Activated gamma-delta T cell (primary cell): ENCODE data around the gene MYF5.

Source experiments
- DNase-seq: peaks from one replicate; lab custom pipeline; 2025; lab: John Stamatoyannopoulos, UW

The MYF5 gene

GRCh38 chr12:80707830-80708258 lies 8.9 kb upstream of the MYF5 start:
- no peak for DNase-seq

DNA sequence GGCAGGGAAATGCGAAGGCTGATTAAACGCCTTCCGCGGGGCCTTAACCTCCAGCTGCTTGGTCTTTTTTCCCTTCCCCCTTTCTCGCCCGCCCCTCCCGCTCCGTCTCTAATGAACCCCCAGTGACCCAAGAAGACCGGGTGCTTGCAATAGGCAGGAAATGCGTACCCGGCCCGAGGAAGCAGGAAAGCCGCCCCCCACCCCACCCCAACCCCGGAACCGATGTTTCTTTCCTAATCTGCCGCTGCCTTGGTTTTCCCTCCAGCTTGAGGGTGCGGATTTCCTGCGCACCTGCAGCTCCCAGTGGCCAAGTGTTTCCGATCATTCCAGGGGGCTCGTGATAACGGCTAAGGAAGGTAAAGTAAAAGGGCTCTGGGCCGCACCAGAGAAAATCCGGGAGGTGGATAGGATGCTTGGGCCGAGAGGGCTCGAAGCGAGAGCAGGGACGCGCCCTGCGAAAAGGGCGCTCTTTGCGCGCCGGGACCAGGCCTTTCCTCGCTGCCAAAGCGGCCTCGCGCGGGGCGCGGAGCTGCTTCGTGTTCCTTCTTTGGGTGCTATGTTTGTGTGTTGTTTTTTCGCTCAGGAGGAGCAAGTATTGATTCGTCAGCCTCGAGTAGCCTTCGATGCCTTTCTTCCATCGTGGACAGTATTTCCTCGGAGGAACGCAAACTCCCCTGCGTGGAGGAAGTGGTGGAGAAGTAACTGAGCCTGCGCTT lies 8.3 kb upstream of the MYF5 start:
- no peak for DNase-seq

- no peak for DNase-seq
Observed at GRCh38 chr12:80708975-80709328, 7.8 kb upstream of the MYF5 start.

- no peak for DNase-seq
Observed at GRCh38 chr12:80709811-80710726, 6.6 kb upstream of the MYF5 start.

DNA sequence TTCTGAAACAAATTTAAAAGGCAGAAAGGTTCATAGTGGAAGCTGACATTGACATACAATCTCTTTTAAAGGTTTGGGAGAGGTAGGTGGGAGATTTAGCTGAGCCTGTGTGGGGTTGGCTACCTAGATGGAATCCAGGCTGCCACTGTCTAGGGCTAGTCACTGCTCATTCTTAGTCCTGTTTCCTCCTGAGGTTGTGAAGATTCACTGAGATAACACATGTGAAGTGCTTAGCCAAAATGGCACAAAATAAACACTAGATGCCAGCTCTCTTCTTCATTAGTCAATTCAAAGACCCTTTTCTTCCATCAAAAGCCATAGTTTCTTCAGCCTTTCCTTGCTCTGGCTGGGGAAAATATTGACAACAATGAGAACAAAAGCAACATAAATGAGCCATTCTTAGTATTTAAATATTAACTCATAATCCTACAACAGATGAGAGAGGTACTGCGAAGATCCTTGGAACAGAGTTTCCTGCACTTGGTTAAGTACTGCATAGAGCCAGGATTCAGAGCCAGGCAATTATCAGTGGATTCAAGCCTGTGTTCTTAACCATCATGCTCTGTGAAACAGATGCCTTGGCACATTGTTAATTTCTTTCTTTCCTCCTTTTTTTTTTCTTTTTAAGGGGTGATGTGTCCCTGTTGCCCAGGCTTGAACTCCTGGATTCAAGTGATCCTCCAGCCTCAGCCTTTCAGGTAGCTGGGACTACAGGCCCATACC lies 5.8 kb upstream of the MYF5 start:
- DNase-seq = no peak

DNA sequence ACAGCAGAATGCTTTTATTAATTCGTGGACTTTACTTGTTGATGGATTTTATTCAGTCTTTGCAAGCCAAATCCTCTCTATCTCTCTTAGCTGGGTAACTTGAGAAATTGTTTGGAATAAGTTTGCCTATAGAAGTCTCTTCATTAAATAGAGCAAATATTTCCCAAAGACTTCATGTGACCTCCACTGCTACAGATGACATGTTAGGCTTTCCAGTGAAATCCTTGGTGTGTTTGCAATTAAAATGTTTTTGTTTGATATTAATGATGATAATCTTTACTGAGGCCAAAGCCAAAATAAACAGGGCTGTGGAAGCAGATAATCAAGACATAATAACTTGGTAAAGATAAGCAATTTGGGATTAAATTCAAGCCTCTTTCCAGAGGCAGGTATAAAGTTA lies 4.8 kb upstream of the MYF5 start:
- DNase-seq = no peak

DNA sequence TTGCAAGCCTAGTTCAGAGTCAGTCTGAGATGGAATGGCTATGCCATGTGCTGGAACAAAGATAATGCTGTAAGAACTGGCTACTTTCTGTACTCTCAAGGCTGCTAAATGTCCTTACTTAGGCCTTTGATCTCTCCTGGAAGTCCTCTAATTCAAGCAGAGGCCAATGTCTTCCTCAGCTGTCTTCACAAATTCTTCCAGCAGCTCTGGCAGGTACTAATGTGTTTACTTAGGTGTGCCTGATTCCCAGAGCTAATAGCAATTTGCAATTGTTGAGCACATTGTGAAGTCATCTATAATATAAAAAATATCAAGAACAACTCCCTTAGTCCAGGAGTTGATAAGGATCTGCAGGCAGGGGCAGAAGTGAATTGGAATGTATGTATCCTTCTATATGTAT lies 3.8 kb upstream of the MYF5 start:
- DNase-seq = no peak

DNA sequence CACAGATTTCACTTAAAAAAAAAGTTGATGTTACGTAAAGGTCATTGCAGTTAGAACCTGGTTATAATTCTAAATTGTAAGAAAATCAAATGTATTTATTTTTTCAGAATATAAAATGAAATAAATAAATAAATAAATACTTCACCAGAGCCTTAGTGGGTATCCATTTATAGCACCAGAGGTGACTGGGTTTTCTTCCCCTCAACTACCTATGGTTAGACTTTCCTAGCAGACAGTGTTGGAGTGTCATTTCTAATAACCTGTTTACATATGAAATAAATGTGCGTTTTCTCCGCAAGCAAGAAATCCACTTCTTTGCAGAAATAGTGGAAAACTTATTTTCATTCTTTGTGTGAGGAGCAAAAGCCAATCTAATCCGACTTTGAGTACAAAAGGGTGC lies 3.3 kb upstream of the MYF5 start:
- no peak for DNase-seq

DNA sequence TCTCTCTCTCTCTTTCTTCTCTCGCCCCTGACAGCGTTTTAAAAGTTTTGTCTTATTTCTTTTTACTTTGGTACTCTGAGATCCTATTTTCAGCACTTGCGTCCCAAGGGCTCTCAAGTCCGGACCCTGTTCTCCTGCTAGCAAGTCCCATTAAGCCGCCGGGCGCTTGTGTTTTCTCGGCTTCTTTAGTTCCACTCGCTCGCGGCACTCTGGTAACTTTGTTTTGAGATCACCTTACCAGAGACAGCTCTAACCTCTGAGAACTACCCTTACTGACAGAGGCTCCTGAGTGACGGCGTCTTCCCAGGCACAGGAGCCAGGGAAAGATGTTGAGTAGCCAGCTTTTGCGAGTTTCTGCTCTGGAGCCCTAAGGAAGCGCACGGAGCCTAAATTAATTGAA lies 2.7 kb upstream of the MYF5 start:
- no peak for DNase-seq

- DNase-seq = no peak
Observed at GRCh38 chr12:80714846-80715245, 1.9 kb upstream of the MYF5 start.

DNA sequence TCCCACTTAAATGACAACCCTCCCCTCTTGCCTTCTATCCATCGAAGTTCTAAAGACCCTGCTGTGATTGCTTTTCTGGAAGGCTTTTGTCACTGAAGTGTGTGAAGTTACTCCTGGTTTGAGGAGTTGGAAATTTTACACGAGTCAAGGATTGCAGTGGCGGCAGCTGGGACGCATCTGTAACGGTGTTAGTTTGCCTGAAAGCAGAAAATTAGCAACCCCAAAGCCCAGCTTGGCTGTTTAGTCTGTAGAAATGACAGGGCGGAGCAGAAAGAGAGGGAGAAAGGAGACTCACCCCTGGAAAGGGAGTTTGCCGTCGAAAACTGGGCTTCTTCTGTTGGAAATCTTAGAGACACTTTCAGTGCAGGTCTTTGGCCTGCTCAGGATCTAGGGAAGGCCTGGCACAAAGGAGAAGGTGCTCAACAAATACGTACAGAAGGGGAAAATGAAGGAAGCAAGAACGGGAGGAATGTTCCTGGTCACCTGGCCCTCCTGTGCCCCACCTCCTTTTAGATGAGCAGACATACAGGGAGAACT lies 931 bp upstream of the MYF5 start:
- DNase-seq = no peak

GRCh38 chr12:80717856-80718255 lies 1.1 kb downstream of the MYF5 start:
- DNase-seq = no peak

DNA sequence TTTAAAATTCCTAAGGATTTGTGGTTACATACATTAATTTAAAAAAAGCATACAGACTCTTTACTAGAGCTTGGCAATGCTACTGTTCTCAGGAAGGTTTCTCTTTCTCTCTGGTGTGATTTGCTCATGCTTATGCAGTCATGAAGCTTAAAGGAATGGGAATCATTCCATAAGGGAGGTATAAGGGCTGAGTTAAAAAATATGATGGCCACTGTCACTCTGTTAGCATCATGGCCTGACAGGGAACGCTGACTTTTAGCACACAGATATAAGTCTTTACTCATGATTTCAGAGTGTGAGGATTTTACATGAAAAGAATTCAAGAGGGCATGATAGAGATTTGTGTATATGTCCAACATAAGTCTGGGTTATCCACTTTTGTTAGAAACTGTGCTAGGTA lies 3.8 kb downstream of the MYF5 start:
- no peak for DNase-seq

GRCh38 chr12:80721326-80721725 lies 4.6 kb downstream of the MYF5 start:
- no peak for DNase-seq

- DNase-seq = no peak
Observed at GRCh38 chr12:80745851-80746505, 29.3 kb downstream of the MYF5 start.

GRCh38 chr12:80747800-80748199 lies 31.1 kb downstream of the MYF5 start:
- no peak for DNase-seq

GRCh38 chr12:80749456-80749855 lies 32.7 kb downstream of the MYF5 start:
- DNase-seq = no peak

- DNase-seq = no peak
Observed at GRCh38 chr12:80752464-80752863, 35.8 kb downstream of the MYF5 start.

- no peak for DNase-seq
Observed at GRCh38 chr12:80754274-80754673, 37.6 kb downstream of the MYF5 start.

DNA sequence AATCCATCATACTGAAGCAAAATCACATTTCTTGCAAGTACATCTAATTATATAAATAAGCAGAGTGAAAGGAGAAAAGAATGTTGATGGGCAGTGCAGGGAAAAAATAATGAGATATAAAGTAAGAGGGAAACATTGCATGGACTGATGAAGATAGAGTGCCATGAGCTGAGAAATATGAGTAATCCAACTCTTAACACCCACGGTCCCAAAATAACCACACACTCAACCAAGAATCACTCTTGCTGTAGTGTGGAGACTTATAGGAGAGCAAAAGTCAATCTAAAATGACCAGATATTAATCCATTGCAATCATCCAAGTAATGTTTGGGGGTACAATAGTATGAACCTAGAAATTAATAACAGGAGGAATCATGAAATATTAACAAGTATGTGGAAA lies 40.2 kb downstream of the MYF5 start:
- no peak for DNase-seq

- DNase-seq = no peak
Observed at GRCh38 chr12:80761838-80762237, 45.1 kb downstream of the MYF5 start.

GRCh38 chr12:80763874-80764273 lies 47.2 kb downstream of the MYF5 start:
- no peak for DNase-seq
